Mucosa of gallbladder (tissue), 1 donor: ENCODE results near the gene CDK12. TPM values are rescaled to one million over a fixed set of nuclear protein-coding genes. Genes with fewer than 3 reads are reported as not detected.

ENCODE experiments used
- DNase-seq: peaks from one replicate; pipeline ENCODE4 v3.0.0-alpha.2; 2020; ENCODE audit warnings: low spot score
- total RNA-seq: library from RNA; stranded (reverse); gene quantifications from one replicate; pipeline ENCODE4 v1.2.1, GENCODE V29; 2021
- donor health status: DM: no; HTN: no; CAD: no.

Gene CDK12
- total RNA-seq, 1 donor from 2014 or later: 56.9 TPM

DNA sequence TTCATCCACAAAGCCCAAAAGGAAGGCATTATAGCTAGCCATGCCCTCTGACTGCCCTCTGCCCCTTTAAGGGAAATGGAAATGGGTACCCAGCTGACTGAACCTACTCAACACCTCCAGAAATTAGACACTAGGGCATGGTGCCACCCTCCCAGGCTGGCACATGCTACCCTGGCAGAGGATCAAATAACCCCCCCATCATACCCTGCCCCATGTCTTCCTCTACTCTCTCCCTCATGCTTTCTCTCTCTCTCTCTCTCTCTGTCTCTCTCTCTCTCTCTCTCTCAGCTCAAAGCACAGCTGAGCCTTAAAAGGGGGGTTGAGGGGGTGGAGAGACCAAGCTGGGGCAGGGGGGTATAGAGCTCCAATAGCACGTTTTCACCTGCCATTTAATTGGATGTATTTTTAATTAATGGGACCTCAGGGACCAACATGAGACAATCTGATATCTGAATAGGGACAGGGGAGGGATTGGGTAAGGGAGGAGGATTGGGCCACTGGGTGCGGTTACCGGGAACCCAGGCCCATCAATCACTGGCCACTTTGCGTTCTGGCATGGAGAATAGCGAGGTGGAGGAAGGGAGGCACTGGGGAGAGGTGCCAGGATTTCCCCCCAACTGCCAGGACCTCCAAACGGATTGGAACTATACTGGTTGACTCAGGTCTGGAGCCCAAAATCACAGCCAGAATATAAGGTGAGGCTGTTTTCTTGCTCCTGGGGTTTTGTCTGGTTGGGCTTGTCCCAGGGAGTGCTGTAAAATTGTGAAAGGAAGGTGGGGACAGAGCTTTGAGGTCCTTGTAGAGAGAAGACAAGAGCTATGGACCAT is 88.7 kb downstream of the CDK12 start:
- no peak for DNase-seq

GRCh38 chr17:39551879-39552278 is 90.6 kb downstream of the CDK12 start:
- DNase-seq: no peak

GRCh38 chr17:39553341-39553945 is 92.2 kb downstream of the CDK12 start:
- no peak for DNase-seq

- no peak for DNase-seq
Observed at GRCh38 chr17:39555368-39555767, 94.1 kb downstream of the CDK12 start.

GRCh38 chr17:39556423-39556822 is 95.1 kb downstream of the CDK12 start:
- DNase-seq: no peak

GRCh38 chr17:39562395-39562794 is 101.1 kb downstream of the CDK12 start:
- no peak for DNase-seq

GRCh38 chr17:39562976-39563375 is 101.7 kb downstream of the CDK12 start:
- DNase-seq: no peak

DNA sequence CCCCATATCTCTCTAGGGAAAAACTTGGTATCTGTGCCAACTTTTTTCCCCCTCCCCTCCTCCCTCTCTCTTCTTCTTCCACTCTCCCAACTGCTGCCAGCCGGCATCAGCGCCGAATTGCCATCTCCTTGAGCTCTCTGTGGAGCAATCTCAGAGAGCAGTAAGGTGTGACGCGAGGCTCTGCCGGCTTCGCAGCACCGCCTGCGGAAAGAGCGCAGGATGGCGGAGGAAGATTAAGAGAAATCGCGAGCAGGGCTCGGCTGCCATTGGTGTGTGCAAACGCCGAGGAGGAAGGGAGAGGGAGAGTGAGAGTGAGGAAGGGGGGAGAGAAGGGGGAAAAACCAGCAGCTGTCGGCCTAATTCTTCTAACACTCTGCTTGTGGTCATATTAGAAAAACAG is 102.2 kb downstream of the CDK12 start:
- no peak for DNase-seq

- no peak for DNase-seq
Observed at GRCh38 chr17:39564211-39564848, 103.0 kb downstream of the CDK12 start.

- DNase-seq: no peak
Observed at GRCh38 chr17:39566094-39566850, 105.0 kb downstream of the CDK12 start.

DNA sequence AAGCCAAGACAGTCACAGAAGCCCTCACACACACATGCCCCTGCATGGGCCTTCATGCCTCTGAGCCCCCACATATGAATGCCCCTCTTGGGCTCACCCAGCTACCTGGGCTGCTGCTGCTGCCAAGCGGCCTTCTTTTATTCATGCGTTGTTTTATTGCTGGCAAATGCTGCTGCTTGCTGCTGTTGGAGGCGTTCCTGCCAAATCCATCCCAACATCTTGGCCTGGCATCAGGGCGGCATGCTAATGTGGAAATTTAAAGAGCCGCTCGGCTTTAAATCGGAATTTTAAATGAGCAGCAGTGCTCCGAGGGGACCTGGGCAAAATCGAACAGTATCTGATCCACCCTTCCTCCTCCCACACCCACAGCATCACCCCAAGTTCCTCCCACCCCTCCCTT is 107.4 kb downstream of the CDK12 start:
- no peak for DNase-seq

GRCh38 chr17:39569126-39569525 is 107.8 kb downstream of the CDK12 start:
- no peak for DNase-seq

GRCh38 chr17:39572121-39572520 is 110.8 kb downstream of the CDK12 start:
- DNase-seq: no peak

DNA sequence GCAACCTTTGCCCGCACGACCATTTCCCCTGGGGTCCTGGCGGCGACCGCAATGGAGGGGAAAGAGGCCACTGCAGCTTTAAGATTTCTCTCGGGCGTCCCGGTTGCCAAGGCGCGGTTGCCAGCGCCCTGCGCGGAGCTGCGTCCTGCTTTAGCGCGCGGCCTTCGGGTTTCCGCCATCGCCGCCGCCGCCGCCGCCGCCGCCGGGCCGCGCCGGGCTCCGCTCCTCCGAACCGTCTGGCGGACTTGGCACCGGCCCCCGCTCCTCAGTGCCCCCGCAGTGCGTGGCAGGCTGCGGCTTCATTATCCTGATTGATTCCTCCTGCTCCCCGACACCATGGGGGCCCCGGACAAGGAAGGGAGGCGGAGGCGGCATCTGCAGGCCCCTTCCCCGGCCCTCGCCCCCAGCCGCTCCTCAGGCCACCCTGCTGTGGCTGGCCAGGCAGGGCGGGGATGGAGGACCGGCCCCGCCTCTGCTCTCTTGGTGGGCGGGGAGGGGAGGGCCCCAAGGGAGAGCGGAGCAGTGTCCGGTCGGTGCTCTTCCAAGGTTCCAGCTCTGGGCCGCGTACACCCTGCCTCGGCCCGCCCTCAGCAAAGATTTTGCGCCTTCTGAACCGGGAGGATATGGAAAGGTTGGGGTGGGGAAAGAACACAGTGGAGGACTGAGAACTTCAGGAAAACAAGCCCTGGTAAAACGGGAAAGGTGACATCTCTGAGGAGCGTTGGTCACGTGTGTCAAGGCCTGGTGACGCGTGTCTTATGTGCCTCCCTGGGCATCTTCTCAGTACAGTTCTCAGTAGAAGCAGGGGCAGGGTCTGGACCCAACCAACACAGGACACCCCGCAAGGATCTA is 112.4 kb downstream of the CDK12 start:
- DNase-seq: peak; percentile 59

GRCh38 chr17:39576187-39576586 is 114.9 kb downstream of the CDK12 start:
- no peak for DNase-seq

DNA sequence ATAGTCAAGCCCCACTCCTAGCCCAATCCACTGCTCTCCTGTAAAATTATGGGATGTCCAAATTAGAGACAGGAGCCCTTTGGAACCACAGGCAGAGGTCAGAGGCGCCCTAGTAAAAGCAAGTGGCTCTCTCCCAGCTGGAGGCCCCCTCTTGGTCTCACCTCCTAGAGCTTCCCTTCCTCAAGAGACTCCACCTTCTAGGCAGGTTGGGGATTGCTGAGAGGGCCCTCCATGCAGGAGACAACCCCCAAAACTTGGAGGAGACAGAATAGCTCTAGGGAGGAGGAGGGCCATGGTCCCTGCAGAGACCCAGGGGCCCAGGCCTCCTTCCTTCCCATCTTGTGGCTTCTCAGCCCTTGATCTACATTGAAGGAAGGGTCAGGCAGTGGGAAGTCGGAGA is 117.0 kb downstream of the CDK12 start:
- no peak for DNase-seq

GRCh38 chr17:39579318-39580081 is 118.2 kb downstream of the CDK12 start:
- no peak for DNase-seq

DNA sequence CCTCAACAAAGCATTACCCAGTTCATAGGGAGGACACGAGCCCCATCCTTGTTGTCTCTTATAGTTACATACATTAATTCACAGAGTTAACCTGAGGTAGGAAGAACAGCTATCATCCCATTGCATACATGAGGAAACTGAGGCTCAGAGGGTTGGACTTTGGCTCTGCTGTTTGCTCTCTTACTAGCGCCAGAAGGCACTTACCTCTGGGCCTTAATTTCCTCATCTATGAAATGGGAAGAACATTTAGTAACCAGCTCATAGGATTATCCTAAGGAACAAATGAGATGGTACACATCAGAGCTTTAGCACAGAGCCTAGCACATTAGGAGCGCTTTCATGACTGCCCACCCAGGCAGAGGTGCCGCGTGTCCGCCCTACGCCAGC is 118.8 kb downstream of the CDK12 start:
- DNase-seq: no peak

DNA sequence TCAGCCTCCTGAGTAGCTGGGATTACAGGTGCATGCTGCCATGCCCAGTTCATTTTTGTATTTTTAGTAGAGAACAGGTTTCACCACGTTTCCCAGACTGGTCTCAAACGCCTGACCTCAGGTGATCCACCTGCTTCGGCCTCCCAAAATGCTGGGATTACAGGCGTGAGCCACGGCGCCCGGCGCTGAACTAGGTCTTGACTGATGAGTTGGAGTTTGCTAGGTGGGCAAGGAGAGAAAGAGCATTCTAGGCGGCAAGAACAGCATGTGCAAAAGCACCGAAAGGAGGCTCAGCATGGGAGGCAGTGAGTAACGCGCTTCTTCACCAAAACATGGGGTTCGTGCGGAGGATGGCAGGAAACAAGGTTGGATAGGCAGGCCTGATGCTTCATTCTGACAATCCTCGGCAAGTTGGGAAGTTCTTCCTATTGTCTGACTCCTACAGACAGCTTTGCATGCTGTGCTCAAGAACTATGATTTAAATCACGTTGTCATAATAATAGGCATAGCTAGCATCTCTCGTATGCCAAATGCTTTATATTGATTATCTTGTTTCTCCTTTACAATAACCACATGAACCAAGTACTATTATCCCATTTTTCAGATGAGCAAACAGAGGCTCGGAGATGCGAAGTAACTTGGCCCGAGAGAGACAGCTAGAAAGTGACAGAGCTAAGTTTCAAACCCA is 119.9 kb downstream of the CDK12 start:
- DNase-seq: no peak

- no peak for DNase-seq
Observed at GRCh38 chr17:39581759-39582085, 120.4 kb downstream of the CDK12 start.
